22Rv1 (cell line): ENCODE data around the gene MDFIC.

ENCODE experiments used
- H3K27ac ChIP-seq: fragments of 450-650 bp; 2 replicates; pipeline ENCODE4 v1.5.1; 2017
- ZFX ChIP-seq: fragments of 450-650 bp; IDR thresholded peaks from 2 replicates; pipeline ENCODE4 v1.6.1; 2017; ENCODE audit warnings: antibody characterized with exemption, borderline replicate concordance
- TF ChIP-seq, protein P1 (sequence below): fragments of 450-650 bp; IDR thresholded peaks from 2 replicates; pipeline ENCODE4 v1.5.1; 2017; ENCODE audit warnings: mild to moderate bottlenecking

Gene MDFIC

DNA sequence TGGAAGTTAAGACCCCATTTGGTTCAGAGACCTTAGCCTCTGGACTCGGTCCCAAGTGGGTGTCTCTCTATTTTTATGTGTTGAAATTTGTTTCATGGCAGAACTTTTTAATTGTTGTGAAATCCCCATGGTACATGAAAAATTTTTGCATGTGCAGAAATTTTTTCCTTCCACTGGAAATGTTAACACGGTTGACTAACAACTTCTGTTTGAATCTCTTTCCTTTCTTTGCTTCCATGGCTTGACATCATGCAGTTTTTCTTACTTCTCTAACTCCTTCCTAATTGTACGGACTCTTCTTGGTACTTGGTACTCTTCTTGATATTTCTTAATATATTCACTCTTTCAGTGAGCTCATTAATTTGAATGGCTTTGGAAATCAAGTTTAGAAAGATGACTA lies 18.3 kb downstream of the MDFIC start:
- no peak overlapping the region for H3K27ac ChIP-seq
- TF ChIP-seq ZFX: no peak

DNA sequence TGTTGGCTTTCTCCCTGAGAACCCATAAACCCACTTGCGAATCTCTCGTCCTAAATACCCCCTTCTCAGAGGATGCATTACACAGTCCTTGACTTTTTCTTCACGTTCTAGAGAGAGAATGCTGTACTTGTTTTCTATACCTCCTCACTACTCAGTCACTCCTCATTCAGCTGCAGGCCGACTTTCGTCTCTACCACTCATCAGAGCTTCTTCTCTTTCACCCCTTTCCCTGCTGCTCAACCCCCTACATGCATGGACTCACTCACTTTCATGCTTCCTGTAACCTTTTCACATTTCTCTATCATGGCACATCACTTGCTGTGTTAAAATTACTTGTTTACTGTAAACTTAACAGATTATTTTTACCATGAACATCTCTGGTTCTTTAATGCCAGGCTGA lies 19.8 kb downstream of the MDFIC start:
- H3K27ac ChIP-seq: no peak overlapping the region
- TF ChIP-seq, protein P1, sequence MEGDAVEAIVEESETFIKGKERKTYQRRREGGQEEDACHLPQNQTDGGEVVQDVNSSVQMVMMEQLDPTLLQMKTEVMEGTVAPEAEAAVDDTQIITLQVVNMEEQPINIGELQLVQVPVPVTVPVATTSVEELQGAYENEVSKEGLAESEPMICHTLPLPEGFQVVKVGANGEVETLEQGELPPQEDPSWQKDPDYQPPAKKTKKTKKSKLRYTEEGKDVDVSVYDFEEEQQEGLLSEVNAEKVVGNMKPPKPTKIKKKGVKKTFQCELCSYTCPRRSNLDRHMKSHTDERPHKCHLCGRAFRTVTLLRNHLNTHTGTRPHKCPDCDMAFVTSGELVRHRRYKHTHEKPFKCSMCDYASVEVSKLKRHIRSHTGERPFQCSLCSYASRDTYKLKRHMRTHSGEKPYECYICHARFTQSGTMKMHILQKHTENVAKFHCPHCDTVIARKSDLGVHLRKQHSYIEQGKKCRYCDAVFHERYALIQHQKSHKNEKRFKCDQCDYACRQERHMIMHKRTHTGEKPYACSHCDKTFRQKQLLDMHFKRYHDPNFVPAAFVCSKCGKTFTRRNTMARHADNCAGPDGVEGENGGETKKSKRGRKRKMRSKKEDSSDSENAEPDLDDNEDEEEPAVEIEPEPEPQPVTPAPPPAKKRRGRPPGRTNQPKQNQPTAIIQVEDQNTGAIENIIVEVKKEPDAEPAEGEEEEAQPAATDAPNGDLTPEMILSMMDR: no peak
- no peak for TF ChIP-seq ZFX

DNA sequence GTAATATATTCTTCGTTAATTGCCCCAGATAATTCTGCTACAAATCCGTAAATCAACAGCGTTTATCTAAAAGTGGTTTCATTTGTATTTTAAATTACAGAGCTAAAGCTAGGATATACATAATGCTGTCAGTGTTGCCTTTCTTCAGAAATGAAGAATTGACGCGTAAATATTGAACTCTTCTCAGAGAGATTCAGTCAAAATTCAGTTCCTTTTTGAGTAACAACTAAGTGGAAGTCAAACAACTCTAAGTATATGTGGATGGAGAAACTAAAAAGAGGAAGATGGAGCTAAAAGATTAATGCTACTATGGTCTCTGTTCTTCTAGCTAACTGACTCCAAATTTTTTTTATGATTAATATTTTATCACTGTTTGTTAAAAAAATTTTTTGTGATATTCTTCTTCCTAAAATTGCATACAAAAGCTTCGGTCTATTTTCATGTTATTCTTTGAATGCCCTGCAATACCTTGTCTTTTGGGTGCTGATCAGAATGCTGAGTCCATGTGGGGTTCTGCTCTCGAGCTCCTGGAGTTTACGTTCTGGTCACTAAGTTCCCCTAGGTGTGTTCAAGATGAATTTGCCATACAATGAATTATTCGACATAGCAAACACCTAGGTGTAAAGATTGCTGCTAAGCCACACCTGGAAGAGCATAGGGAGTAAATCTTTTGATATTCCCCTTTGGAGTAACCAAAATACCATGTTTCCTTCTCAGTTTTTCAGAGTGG lies 20.7 kb downstream of the MDFIC start:
- no peak overlapping the region for H3K27ac ChIP-seq
- TF ChIP-seq, protein P1: no peak
- TF ChIP-seq ZFX: no peak

DNA sequence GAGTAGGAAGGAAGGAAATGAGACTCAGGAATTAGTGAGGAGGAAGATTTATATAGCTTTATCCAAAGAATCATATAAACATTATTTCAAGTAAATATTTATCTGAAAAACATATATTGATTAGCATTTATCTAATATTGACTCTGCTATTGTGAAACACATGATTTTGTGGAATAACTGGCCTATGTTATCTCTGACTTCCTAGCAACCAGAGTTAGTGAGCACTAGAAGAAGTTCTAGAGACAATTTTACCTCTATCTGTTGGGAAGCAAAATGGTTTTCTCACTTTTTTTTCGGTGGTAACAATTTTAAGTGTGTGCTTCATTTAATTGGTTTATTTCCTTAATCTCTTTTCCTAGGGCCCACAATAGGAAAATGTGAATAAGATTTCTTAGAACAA lies 21.6 kb downstream of the MDFIC start:
- no peak for TF ChIP-seq ZFX
- TF ChIP-seq, protein P1: no peak
- H3K27ac ChIP-seq: no peak overlapping the region

DNA sequence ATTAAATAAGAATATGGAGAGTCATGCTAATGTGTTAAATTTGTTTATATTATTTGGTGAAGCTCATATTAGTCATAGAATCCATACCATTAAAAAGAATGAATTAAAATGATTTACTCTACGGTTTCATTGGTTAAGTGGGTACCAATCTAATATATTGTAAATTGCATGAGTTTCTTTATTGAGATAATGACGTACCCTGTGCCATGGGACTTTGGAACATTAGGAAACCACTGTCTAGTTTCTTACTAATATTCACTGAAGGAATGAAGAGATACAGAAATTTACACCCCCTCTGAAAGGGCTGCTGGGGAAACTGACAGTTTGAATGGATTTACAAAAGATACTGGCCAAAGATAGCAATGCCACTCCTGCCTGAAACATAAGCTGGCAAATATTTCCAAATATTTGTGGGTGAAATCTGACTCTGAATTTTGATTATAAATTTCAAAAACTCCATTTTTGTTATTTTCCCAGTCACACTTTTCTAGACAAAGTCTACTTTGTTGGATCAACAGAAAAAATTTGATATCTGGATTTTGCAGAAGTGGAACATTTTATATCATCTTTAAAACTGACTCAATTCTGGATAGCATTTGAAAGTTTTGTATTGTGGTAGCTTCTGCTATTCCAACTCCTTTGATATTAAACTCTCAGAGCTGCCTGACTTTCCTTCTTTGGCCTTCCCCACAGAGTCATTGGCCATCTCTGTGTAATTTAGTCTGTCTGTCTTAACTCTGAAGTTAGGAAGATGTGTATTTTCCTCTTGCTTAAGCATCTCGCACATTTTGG lies 22.3 kb downstream of the MDFIC start:
- TF ChIP-seq ZFX: no peak
- TF ChIP-seq, protein P1: no peak
- no peak overlapping the region for H3K27ac ChIP-seq

DNA sequence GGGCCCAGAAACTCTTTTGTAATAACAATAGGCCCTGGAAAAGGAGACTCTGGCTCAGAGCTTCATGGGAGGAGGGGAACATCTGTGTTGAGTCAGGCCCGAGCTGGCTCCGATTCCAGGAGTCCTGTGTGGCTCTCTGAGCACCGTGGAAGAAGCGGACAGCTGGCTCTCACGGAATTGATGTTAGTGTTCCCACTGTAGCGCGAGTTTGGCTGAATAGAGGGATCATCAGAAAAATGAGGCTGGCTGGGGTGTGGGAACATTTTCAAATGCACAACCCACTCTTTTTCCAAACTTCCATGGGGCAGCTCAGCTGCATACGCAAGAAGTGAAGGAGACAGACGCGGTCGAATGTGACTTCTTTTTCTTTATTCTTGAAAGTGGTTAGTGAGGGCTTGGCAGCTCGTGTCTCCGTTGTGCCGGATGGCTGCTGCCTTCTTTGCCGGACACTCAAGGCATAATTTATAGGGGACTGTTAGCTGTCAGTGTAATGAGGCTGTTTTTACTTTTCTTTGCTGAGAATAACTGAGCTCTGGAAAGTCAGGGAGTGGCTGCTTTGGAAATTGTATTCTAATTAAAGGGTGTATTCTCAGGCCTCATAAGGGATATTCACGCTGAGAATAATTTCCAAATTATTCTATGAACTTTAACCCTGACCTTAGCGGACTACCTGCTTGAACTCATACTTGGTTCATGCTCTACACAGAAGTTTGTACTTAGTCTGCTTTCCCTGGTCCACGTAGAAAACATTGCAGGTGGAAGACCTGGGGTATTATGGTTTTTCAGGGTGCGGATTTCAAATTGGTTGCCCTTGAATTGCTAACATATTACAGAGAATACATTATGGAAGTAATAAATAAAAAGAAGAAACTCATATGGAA lies 23.1 kb downstream of the MDFIC start:
- TF ChIP-seq, protein P1: no peak
- TF ChIP-seq ZFX: no peak
- H3K27ac ChIP-seq: no peak overlapping the region

DNA sequence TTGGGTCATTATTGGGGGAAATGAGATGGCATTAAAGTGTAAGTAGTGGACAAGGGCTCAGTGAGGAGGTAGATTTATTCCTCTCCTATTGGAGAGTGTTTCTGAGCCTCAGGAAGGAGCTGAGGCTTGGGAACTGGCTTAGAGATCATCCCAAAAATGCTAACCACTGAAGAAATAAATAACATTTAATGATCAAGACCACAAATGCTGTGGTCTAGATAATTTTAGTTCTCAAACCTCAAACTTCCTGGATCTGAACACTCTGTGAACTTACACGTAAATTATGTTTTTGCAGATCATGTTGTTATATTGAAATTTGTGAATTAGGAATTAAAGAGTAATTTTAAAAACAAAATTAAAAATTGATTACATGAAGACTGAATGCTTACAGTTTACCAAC lies 27.3 kb downstream of the MDFIC start:
- no peak for TF ChIP-seq ZFX
- TF ChIP-seq, protein P1: no peak
- no peak overlapping the region for H3K27ac ChIP-seq
